HG02938 (cell line): ENCODE data around the gene KRT85.

Source experiments
- ATAC-seq: cut with Tn5 transposase; IDR thresholded peaks from one replicate; pipeline ENCODE4 v1.9.1; 2021; ENCODE audit warnings: mild to moderate bottlenecking, moderate library complexity; ENCODE audit not compliant: unreplicated experiment

KRT85 gene

GRCh38 chr12:52395761-52396434 is 28.6 kb upstream of the KRT85 start:
- no peak for ATAC-seq

GRCh38 chr12:52394836-52395405 is 27.6 kb upstream of the KRT85 start:
- no peak for ATAC-seq

- ATAC-seq, result no peak
Observed at GRCh38 chr12:52392465-52393007, 25.3 kb upstream of the KRT85 start.

GRCh38 chr12:52391618-52392002 is 24.3 kb upstream of the KRT85 start:
- no peak for ATAC-seq

- no peak for ATAC-seq
Observed at GRCh38 chr12:52390739-52391617, 23.7 kb upstream of the KRT85 start.

- ATAC-seq, result no peak
Observed at GRCh38 chr12:52389313-52390207, 22.3 kb upstream of the KRT85 start.

GRCh38 chr12:52387859-52388258 is 20.6 kb upstream of the KRT85 start:
- no peak for ATAC-seq

GRCh38 chr12:52385226-52385702 is 18.0 kb upstream of the KRT85 start, which contains the start of gene KRT84:
KRT84 (minus strand) TSS chr12:52385652; CDS start chr12:52385585, 67 bp downstream.
- ATAC-seq, result no peak

GRCh38 chr12:52383331-52383730 is 16.1 kb upstream of the KRT85 start:
- ATAC-seq, result no peak

- no peak for ATAC-seq
Observed at GRCh38 chr12:52382854-52383253, 15.6 kb upstream of the KRT85 start.

- ATAC-seq, result no peak
Observed at GRCh38 chr12:52381206-52381605, 13.9 kb upstream of the KRT85 start.

GRCh38 chr12:52380271-52380694 is 13.0 kb upstream of the KRT85 start:
- ATAC-seq, result no peak

- ATAC-seq, result no peak
Observed at GRCh38 chr12:52379536-52379935, 12.3 kb upstream of the KRT85 start.

- no peak for ATAC-seq
Observed at GRCh38 chr12:52378091-52378490, 10.8 kb upstream of the KRT85 start.

- ATAC-seq, result no peak
Observed at GRCh38 chr12:52377266-52377665, 10.0 kb upstream of the KRT85 start.

- no peak for ATAC-seq
Observed at GRCh38 chr12:52372216-52373154, 5.2 kb upstream of the KRT85 start.

- no peak for ATAC-seq
Observed at GRCh38 chr12:52371716-52372115, 4.4 kb upstream of the KRT85 start.

- ATAC-seq, result no peak
Observed at GRCh38 chr12:52370926-52371608, 3.8 kb upstream of the KRT85 start.

GRCh38 chr12:52369809-52370208 is 2.5 kb upstream of the KRT85 start:
- no peak for ATAC-seq
